Fibroblast of the conjunctiva (primary cell): Measurements from ENCODE around the gene ORMDL3.
"Not testable (repeated sequence)": the region's sequence is repeated elsewhere in the genome, so short reads cannot be mapped to it uniquely, and the experiment has no call there.

Source experiments
- DNase-seq: peaks from one replicate; pipeline ENCODE4 v3.0.0-alpha.2; 2010; ENCODE audit warnings: low read depth

Gene ORMDL3

GRCh38 chr17:39949028-39949427 lies 21.6 kb upstream of the ORMDL3 start:
- DNase-seq: no peak

GRCh38 chr17:39948489-39948828 lies 21.1 kb upstream of the ORMDL3 start:
- DNase-seq: not testable (repeated sequence)

- no peak for DNase-seq
Observed at GRCh38 chr17:39946551-39947330, 19.3 kb upstream of the ORMDL3 start.

GRCh38 chr17:39944393-39944711 lies 17.0 kb upstream of the ORMDL3 start:
- no peak for DNase-seq

GRCh38 chr17:39943702-39944392 lies 16.4 kb upstream of the ORMDL3 start:
- no peak for DNase-seq

- peak; percentile 56 for DNase-seq
Observed at GRCh38 chr17:39939588-39940419, 12.4 kb upstream of the ORMDL3 start.

GRCh38 chr17:39939106-39939505 lies 11.7 kb upstream of the ORMDL3 start:
- DNase-seq: no peak

GRCh38 chr17:39938140-39938869 lies 10.9 kb upstream of the ORMDL3 start:
- DNase-seq: no peak

- no peak for DNase-seq
Observed at GRCh38 chr17:39937447-39937846, 10.0 kb upstream of the ORMDL3 start.

- DNase-seq: no peak
Observed at GRCh38 chr17:39935909-39936308, 8.5 kb upstream of the ORMDL3 start.

GRCh38 chr17:39934324-39934723 lies 6.9 kb upstream of the ORMDL3 start:
- no peak for DNase-seq

- DNase-seq: no peak
Observed at GRCh38 chr17:39933912-39934311, 6.5 kb upstream of the ORMDL3 start.

- no peak for DNase-seq
Observed at GRCh38 chr17:39929646-39930407, 2.4 kb upstream of the ORMDL3 start.

- peak; percentile 36 for DNase-seq
Observed at GRCh38 chr17:39928858-39929645, 1.7 kb upstream of the ORMDL3 start.

GRCh38 chr17:39927929-39928857 lies 792 bp upstream of the ORMDL3 start:
- no peak for DNase-seq

GRCh38 chr17:39926588-39927100 lies 757 bp downstream of the ORMDL3 start:
- no peak for DNase-seq

GRCh38 chr17:39926135-39926587 lies 1.2 kb downstream of the ORMDL3 start:
- DNase-seq: no peak

- DNase-seq: no peak
Observed at GRCh38 chr17:39925282-39926134, 1.9 kb downstream of the ORMDL3 start.
